DOHH2 (cell line): ENCODE measurements around the gene SLF2.

Experiments used
- H3F3A ChIP-seq: fragments of 200-600 bp; sonication (generic), shearing (Covaris generic); 2 replicates; pipeline ENCODE4 v1.6.0; 2016; ENCODE audit warnings: antibody characterized with exemption, mild to moderate bottlenecking; ENCODE audit not compliant: control insufficient read depth, insufficient read depth
- H3K27ac ChIP-seq: fragments of 200-600 bp; sonication (generic); 2 replicates; pipeline ENCODE4 v1.5.1; 2014; ENCODE audit warnings: low read depth, mild to moderate bottlenecking, low read length, moderate library complexity
- H3K27me3 ChIP-seq: fragments of 200-600 bp; sonication (generic); 2 replicates; pipeline ENCODE4 v1.6.1; 2014; ENCODE audit warnings: mild to moderate bottlenecking, low read length, mixed read lengths; ENCODE audit not compliant: control insufficient read depth
- H3K36me3 ChIP-seq: fragments of 200-600 bp; sonication (generic); 2 replicates; pipeline ENCODE4 v1.6.1; 2014; ENCODE audit warnings: mild to moderate bottlenecking, low read length, moderate library complexity, mixed read lengths; ENCODE audit not compliant: control insufficient read depth
- H3K4me1 ChIP-seq: fragments of 200-600 bp; sonication (generic); 2 replicates; pipeline ENCODE4 v1.6.1; 2014; ENCODE audit warnings: mild to moderate bottlenecking, low read length, mixed read lengths; ENCODE audit not compliant: control insufficient read depth
- H3K4me2 ChIP-seq: fragments of 200-600 bp; sonication (generic); 2 replicates; pipeline ENCODE4 v1.6.0; 2014; ENCODE audit warnings: mild to moderate bottlenecking, low read length, moderate library complexity
- H3K4me3 ChIP-seq: fragments of 200-600 bp; sonication (generic); 2 replicates; pipeline ENCODE4 v1.5.1; 2014; ENCODE audit warnings: mild to moderate bottlenecking, low read length, mixed read lengths
- H3K79me2 ChIP-seq: fragments of 200-600 bp; sonication (generic); 2 replicates; pipeline ENCODE4 v1.6.1; 2014; ENCODE audit warnings: mild to moderate bottlenecking, low read length, mixed read lengths; ENCODE audit not compliant: control insufficient read depth
- H3K9me2 ChIP-seq: fragments of 200-600 bp; sonication (generic); replicated peaks from 2 replicates; pipeline ENCODE4 v1.6.1; 2014; ENCODE audit warnings: mild to moderate bottlenecking, low read length, mixed read lengths; ENCODE audit not compliant: control insufficient read depth
- H3K9me3 ChIP-seq: fragments of 200-600 bp; sonication (generic); 2 replicates; pipeline ENCODE4 v1.6.1; 2014; ENCODE audit warnings: antibody characterized with exemption, low read length, mixed read lengths; ENCODE audit not compliant: control insufficient read depth, insufficient read depth
- H4K20me1 ChIP-seq: fragments of 200-600 bp; sonication (generic); 2 replicates; pipeline ENCODE4 v1.6.0; 2014; ENCODE audit warnings: low read depth, mild to moderate bottlenecking, antibody characterized with exemption, low read length, moderate library complexity; ENCODE audit not compliant: control insufficient read depth, insufficient read depth
- CTCF ChIP-seq: fragments of 200-600 bp; sonication (generic); IDR thresholded peaks from one replicate; pipeline ENCODE4 v1.5.1; 2014; ENCODE audit warnings: antibody characterized with exemption, mild to moderate bottlenecking, low read depth, low read length; ENCODE audit not compliant: poor library complexity, severe bottlenecking
- EZH2phosphoT487 ChIP-seq: fragments of 200-600 bp; sonication (generic); IDR thresholded peaks from 2 replicates; pipeline ENCODE4 v1.6.1; 2017; ENCODE audit warnings: borderline replicate concordance, mild to moderate bottlenecking, antibody characterized with exemption, low read length, moderate library complexity, mixed read lengths

Gene SLF2

DNA sequence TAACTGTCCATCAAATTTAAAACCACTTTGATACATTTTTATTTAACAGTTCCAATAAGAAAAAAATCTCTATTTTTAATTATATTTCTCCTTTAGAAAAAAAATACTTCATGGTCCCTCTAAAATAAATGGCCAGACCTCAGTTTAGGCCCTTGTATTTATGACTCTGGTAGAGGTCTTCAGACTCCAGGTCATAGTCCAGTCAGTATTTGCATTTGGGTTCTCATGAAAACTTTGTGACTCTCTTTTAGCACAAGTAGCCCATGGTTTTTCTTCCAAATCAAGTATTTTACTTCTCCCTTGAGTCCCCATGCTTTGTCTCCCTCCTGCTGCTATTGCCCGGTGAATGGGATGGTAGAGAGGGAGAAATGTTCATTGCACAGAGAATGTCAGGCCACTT lies 51.1 kb downstream of the SLF2 start:
- TF ChIP-seq CTCF (no peak), EZH2phosphoT487 (no peak)
- H3F3A ChIP-seq, result peaks cover 6% of the 10 kb centered on the region
- H3K27ac ChIP-seq, result no peak overlapping the region
- peaks cover 52% of the 10 kb centered on the region for H3K36me3 ChIP-seq
- no peaks in the 10 kb centered on the region for H4K20me1 ChIP-seq
- H3K9me2 ChIP-seq, result no peaks in the 10 kb centered on the region
- no peaks in the 10 kb centered on the region for H3K79me2 ChIP-seq
- H3K4me1 ChIP-seq, result peaks cover 1% of the 10 kb centered on the region
- H3K4me3 ChIP-seq, result no peak overlapping the region
- H3K4me2 ChIP-seq, result no peak overlapping the region
- no peaks in the 10 kb centered on the region for H3K27me3 ChIP-seq
- no peaks in the 10 kb centered on the region for H3K9me3 ChIP-seq

- H3K36me3 ChIP-seq, result peaks cover 36% of the 10 kb centered on the region
- no peaks in the 10 kb centered on the region for H3K9me3 ChIP-seq
- no peak overlapping the region for H3K4me3 ChIP-seq
- H3K27me3 ChIP-seq, result peaks cover 12% of the 10 kb centered on the region
- TF ChIP-seq CTCF (no peak), EZH2phosphoT487 (no peak)
- H3K27ac ChIP-seq, result no peak overlapping the region
- H3K79me2 ChIP-seq, result no peaks in the 10 kb centered on the region
- no peaks in the 10 kb centered on the region for H3K9me2 ChIP-seq
- H4K20me1 ChIP-seq, result no peaks in the 10 kb centered on the region
- peaks cover 11% of the 10 kb centered on the region for H3K4me1 ChIP-seq
- peaks cover 5% of the 10 kb centered on the region for H3F3A ChIP-seq
- no peak overlapping the region for H3K4me2 ChIP-seq
Measured at GRCh38 chr10:100965820-100966219, 53.1 kb downstream of the SLF2 start.

DNA sequence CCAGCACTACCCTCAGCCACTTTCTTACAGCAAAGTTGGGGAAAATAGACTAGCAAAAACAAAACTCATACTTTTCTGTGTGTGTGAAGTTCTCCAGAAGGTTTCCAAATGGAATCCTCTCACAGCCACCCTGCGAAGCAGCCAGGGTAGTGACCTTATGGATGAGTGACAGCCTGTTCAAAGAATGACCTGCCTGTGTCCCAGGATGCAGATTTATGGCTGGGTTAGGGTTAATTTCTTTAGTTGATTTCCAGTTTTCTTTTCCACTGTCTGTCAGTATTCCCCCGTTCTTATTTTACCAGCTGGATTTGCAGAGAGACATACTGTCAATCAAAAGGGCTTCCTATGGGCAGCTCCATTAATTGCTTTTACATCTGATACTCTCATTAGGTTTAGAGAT lies 54.1 kb downstream of the SLF2 start:
- Histone ChIP-seq H3K4me3 (no peak overlapping the region), H4K20me1 (no peaks in the 10 kb centered on the region), H3K4me1 (peaks cover 11% of the 10 kb centered on the region), H3K36me3 (peaks cover 30% of the 10 kb centered on the region), H3K9me2 (no peaks in the 10 kb centered on the region), H3K9me3 (no peaks in the 10 kb centered on the region), H3F3A (peaks cover 5% of the 10 kb centered on the region), H3K79me2 (no peaks in the 10 kb centered on the region), H3K4me2 (no peak overlapping the region), H3K27me3 (peaks cover 12% of the 10 kb centered on the region), H3K27ac (no peak overlapping the region)
- TF ChIP-seq EZH2phosphoT487 (no peak), CTCF (no peak)

- TF ChIP-seq CTCF (no peak), EZH2phosphoT487 (no peak)
Measured at GRCh38 chr10:100967332-100967731, 54.6 kb downstream of the SLF2 start.

More at GRCh38 chr10:100967332-100967731, 54.6 kb downstream of the SLF2 start:
- H3K4me1 ChIP-seq, result peaks cover 11% of the 10 kb centered on the region
- peaks cover 12% of the 10 kb centered on the region for H3K27me3 ChIP-seq
- peaks cover 25% of the 10 kb centered on the region for H3K36me3 ChIP-seq
- H3F3A ChIP-seq, result peaks cover 5% of the 10 kb centered on the region
- no peak overlapping the region for H3K4me3 ChIP-seq
- no peaks in the 10 kb centered on the region for H4K20me1 ChIP-seq
- H3K27ac ChIP-seq, result no peak overlapping the region
- H3K9me2 ChIP-seq, result no peaks in the 10 kb centered on the region
- no peaks in the 10 kb centered on the region for H3K79me2 ChIP-seq
- H3K9me3 ChIP-seq, result no peaks in the 10 kb centered on the region
- no peak overlapping the region for H3K4me2 ChIP-seq
